HG02798 (cell line): ENCODE measurements around the gene VPS13C.

Source experiments
- ATAC-seq: cut with Tn5 transposase; IDR thresholded peaks from one replicate; pipeline ENCODE4 v1.9.1; 2021; ENCODE audit warnings: mild to moderate bottlenecking; ENCODE audit not compliant: unreplicated experiment, poor library complexity

VPS13C gene

DNA sequence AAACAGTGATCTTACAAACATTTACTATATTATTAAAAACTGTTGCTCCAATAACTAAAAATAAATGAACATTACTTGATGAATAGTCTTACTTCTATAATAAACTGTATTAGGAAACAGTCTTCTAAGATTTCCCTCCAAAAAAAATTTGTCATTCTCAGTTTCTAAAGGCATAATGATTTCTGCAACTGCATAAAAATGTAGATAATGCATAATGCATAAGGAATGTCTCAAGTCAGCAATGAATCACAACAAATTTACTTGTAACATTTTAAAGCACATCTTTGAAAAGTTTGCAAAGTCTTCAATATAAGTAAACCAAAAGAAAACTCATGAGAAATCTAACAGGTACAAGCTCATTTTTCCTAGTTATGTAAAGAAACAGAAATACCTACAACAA lies 113.5 kb downstream of the VPS13C start:
- no peak for ATAC-seq

DNA sequence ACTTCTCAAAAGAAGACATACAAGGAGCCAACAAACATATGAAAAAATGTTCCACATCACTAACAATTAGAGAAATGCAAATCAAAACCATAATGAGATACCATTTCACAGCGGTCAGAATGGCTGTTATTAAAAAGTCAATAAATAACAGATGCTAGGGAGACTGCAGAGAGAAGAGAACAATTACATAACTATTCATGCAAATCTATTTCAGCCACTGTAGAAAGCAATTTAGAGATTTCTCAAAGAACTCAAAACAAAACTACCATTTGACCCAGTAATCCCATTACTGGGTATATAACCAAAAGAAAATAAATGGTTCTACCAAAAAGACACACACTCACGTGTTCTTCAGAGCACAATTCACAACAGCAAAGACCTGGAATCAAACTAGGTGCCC lies 116.3 kb downstream of the VPS13C start:
- ATAC-seq, result no peak

DNA sequence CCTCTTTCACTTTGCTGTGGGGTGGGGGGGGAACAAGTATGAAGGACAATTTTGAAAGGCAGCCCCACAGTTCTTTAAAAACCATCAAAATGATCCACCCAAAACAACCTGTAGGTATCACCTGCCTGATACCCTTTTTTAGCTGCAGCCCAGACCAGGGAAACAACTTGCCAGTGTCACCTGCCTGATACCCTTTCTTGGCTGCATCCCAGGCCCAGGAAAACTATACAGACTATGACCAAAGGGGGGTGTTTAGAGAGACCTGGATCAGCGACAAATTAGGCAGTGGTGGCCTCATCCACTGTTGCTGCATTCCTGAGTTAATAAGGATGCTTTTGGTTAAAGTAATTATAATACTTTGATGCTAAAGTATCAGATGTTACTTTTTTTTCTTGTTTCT lies 122.0 kb downstream of the VPS13C start:
- no peak for ATAC-seq

DNA sequence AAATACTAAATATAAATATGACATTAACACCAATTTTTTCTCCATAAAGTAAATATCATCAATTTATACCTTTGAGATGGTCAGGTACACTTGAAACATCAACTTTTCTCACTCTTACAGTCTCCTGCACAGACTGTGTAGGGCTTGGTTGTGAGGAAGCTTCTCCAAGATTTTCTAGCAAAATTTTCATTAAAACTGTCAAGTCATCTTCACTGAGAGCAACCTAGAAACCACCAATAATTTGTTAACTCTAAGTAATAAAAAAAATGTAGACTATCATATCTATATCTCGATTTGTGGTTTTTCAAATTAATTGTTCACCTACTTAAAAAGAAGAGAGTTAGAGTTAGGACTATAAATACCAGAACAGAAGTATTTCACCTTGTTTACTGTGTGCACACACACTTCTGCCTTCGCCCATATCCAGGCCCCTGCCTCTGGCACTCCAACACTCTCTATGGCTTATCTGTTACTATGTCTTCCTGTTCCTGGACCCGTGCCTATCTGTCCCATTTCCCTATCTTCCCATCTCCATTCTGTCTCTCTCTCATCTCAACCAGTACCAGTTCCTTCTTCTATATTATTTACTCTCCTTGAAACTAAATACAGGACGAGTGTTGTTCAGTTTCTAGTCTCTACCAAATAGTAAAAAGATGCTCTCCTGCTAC lies 123.6 kb downstream of the VPS13C start:
- ATAC-seq, result no peak

DNA sequence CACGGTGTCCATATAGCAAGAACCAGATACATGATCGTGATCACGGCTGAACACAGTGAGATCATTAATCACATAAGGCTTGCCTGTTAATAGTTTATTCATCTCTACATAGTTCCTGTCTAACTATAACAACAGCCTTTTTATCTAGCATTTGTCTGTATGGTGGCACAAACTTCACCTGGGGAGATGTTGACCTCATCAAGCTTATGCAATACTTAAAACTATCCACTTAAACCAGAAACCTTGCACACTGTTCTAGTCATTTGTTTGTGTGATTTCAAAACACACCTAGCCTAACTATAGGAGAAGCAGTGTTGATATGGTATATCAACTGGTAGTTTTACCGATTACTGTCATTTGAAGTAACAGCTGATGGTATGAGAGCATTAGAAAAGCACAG lies 124.8 kb downstream of the VPS13C start:
- no peak for ATAC-seq

DNA sequence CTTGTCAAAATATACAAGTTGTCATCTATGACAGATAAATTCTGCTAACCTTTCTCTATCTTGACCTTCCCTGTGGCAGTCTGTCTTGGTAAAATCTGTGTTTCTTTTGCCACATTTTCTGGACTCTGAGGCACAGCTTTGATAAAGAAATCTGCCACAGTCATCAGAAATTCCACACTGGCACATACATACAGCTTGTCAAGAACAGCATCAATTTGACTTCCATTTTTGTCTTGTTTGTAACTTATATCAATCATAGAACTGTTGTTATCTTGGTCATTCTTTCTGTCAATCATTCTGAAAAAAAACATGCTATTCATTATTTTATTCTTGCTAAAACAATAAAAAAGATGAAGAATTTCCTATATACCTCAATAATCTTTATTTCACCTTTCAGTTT lies 130.8 kb downstream of the VPS13C start:
- no peak for ATAC-seq

DNA sequence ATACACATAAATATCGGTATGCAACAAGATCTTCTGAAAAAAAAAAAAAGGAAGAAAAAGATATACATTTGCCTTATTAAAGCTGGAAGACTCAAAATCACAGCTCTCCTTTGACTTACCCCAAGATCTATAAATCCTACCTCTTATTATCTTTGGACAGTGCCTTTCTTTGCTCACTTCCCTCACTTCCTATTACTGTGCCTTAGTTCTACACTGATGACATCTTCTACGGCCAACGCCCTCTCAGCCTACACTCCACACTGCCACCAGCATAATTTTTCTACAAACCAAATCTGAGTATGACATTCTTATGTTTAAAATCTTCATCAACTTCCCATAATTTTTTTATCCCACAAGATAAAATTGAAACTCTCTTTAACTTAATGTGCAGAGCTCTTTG lies 137.1 kb downstream of the VPS13C start:
- no peak for ATAC-seq

DNA sequence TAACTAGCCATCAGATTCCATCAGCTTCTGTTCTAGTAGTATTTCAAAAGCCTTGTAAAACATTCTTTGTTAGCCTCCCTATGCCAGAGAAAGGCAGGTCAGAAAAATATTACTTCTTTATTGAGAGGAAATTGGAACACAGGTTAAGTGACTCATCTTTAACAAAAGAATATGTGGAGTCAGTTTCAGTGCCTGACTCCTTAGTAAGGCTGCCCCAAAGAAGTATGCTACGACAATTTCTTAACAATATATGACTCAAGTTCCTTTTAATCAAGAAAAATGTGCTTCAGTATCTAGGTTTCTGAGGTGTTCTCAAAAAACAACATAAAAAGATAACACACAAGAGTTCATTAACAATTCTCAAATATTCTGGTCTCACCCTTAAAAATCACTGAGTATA lies 139.2 kb downstream of the VPS13C start:
- no peak for ATAC-seq

DNA sequence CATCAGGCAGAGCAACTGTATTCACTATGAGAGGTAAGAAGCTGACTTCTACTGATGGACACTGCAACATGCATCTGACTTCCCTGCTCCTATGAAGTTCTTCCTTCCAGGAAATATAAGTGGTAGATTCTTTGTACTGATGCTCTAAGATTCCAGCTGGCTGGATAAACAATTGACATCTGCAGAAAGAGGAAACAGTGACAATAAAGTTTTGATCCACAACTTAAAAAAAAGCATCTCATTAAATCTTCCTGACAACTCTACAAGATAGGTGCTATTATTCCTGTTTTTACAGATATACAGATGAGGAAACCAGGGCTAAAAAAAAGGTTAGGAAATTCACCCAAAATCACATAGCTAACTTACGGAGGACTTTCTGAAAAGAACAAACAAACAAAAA lies 142.8 kb downstream of the VPS13C start:
- ATAC-seq, result no peak

DNA sequence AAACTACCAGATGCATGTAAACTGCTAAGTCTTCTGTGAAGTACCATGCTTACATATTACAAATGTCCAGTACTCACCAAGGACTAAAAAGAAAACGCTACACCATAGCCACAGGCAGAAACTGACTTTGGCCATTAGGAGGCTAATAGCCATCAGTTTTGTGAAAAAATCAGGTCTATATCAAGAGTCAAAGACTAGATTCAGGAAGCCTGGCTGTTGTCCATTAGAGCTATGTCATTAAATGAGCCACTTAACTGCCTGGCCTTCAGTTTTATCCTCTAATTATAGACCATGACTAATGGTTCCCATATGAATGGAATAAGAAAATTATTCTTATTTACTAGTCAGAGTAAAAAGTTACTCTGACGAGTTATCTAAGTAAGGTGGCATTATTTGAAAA lies 144.1 kb downstream of the VPS13C start:
- no peak for ATAC-seq

DNA sequence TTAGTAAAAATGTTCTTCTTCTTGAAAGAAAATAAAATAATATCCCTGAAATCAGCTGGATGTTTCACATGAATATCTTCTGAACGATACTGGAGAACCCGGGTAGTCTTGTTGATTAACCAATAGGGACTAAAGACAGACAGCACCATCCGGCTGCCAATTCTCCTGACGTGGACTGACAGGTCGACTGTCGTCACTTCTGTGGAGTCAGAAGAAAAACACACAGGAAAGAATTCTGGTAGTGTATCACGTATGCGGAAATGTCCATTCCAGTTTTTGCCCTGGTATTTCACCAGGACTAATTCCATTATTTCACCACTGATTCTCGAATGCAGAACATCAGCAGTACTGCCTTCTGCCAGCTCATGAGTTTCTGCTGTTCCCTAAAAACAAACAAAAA lies 144.6 kb downstream of the VPS13C start:
- ATAC-seq, result no peak

DNA sequence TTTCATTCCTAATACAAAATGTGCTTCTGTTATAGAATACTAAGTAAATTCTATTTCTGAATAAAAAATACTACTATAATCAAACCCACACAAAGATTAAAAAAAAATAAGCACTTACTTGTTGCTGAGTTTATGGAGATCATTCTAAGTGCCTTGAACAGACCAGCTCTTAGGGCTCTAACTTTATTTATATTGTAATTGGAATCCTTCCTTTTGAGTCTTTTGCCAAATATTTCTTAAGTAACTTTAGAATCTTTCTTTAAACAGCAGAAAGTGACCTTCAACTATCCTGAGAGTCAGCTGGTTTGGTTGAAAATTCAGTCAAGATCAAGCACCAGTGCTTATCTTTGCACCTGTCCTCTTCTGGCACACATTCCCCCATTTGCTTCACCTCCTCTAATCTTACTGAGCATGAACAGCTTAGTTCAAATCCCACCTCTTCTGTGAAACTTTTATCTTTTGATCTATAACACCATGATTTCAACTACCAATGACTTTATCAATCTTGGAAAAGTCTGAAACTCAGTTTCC lies 149.3 kb downstream of the VPS13C start:
- ATAC-seq, result no peak

DNA sequence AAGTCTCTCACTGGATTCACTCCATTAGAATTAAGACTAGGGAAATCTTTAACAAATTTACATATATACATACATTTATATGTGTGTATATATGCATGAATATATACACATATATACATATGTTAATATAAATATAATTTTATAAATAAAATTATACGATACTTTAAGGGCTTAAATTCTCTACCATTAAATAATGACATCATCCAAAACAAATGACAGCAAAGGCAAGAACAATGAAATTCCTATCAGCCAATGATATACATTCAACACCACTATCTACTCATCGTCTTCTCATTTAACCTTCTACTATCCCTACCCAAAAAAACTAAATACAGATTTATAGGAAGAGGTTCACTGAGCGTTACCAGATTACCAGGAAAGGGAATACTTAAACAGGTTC lies 152.0 kb downstream of the VPS13C start:
- no peak for ATAC-seq

DNA sequence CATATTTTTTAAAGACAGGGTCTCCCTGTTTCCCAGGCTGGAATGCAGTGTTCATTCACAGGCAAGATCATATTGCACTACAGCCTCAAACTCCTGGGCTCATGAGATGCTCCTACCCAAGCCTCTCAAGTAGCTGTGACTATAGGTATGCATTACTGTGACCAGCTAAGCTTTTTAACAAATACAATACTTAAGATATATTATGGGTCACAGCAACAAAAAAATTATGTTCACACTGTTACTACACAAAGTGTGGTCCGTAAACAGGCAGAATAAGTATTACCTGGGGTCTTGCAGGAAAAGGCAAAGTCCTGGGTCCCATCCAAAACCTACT lies 152.5 kb downstream of the VPS13C start:
- no peak for ATAC-seq

DNA sequence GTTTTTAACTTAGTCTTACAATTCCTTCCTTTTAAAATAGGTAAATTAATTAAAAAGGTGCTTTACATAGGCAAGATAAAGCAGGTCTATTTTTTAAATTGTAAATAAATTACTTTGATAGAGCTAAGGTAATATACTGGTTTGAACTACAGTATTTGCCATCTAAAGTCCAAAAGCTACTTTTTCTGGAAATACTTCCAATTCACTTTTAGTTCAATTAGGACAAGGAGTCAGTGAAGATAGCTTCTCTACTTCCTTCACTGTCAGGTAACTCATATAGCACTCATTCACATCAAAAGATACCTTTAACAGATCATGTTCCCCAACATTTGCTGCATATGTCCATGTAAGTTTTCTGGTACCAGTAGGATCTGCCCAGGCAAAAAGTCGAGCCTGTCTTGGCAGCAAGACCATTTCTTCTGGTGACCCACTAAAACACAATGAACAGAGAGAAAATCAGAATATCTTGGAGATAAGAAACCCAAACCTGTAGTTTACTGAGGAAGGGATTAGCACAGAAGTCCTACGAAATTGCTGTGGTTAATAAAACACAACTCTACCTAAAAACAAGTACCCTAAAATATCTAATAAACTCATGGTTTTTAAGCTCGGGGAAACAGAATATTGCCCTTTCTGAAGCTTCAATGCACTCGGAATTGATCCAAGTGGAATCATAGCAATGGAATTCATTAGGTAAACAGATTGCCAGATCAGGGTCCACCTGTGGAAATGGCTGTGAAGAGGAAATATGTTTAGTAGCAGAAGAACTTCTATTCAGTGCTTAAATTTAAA lies 153.1 kb downstream of the VPS13C start:
- no peak for ATAC-seq

DNA sequence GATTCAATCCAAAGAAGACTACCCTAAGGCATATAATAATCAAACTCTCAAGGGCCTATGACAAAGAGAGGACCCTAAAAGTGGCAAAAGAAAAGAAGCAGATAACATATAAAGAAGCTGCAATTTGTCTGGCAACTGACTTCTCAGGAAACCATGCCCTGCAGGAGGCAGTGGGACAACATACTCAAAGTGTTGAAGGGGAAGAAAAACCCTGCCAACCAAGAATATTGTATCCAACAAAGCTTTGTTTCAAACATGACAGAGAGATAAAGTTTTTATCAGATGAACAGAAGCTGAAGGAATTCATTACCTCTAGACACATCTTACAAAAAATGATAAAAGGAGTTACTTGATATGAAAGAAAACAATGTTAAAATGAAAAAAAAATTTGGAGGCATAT lies 167.1 kb downstream of the VPS13C start:
- ATAC-seq, result no peak

DNA sequence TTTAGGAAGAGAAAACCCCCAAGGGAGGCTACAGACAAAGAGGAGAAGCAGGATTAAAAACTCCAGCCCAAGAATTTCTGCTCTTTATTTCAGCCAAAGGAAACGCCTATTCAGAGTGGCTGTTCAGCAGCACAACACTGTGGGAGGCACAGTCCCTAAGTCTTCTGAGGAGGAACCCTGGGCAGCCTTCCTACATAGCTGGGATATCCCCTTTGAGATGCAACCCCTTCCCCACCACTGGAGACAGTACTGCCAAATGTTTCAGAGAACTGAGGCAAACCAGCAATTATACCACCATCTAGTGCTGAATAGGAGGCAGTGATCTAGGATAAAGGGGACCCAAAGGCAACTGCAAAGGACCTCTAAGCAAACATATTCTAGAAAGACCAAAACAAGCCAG lies 168.1 kb downstream of the VPS13C start:
- no peak for ATAC-seq

DNA sequence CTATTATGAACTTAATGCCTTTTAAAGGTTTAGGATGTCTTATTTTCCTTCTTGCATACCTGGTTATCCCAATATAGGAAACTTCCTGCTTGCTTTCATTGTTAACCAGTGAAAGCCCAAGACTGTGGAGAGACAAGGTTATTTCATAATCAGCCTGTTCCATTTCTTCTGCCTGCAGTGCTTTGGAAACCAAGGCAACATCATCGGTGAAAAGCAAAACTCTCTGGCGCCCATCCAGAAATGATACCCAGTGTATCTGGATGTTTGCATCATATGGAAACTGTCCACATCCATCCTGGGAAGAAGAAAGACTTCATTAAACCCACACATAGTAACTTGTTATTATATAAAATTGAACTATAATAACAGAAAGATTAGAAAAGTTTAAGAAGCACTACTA lies 170.1 kb downstream of the VPS13C start:
- no peak for ATAC-seq

DNA sequence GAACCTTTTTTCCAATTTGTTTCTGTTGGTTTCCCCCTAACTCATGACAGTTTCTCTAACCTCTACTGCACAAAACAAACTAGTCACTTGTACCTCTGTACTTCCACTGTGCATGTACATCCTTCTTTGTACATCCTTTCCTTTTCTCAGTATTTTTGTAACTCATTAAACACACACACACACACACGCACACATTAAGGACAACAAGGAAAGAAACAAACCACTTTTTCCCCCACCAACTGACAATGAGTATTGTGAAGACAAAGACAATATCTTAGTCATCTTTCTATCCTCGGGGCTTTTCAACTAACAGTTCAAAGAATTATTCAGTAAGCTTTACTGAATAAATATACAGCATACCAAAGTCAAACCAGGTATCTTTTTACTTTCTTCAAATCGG lies 170.5 kb downstream of the VPS13C start:
- ATAC-seq, result no peak

DNA sequence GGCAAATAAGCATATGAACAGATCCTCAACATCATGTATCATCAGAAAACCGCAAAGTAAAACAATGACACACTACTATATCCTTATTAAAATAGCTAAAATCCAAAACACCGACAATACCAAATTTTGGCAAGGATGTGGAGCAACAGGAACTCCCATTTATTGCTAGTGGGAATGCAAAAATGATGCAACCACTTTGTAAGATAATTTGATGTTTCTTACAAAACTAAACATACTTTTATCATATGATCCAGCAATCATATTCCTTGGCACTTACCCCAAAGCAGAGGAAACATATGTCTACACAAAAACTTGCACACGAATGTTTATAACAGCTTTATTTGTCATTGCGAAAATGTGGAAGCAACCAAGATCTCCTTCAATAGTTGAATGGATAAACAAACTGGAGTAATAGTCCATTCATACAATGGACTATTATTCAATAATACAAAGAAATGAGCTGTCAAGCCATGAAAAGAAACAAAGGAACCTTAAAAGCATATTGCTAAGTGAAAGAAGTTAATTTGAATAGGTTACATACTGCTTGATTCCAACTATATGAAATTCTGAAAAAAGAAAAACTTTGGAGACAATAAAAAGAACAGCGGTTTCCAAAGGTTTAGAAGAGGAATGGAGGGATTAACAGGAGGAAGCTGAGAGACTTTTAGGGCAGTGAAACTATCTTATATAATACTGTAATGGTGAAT lies 172.0 kb downstream of the VPS13C start:
- ATAC-seq, result no peak

DNA sequence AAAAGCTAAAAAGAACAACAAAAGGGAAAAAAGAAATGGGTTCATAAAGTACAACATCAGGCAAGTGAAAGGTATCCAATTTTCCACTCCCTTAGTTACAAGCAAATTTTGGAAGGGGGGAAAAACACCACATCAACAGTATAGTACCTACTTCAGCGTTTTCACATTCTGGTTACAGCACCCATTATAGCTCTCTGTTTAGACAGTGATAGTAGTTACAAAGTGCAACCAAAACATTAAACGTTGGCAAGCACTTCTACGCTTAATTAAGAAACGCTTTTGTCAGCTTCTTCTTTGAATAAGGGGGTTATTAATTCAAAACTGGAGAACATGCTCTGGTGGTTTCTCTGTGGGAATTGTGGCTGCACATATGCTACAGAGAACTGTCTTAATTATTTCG lies 180.2 kb downstream of the VPS13C start:
- ATAC-seq, result no peak
